ENCODE results near the gene PSMB2. TPM values are rescaled to one million over a fixed set of nuclear protein-coding genes. Genes with fewer than 3 reads are reported as not detected.
"Not testable (repeated sequence)": the region's sequence is repeated elsewhere in the genome, so short reads cannot be mapped to it uniquely, and the experiment has no call there.

The PSMB2 gene
- polyA plus RNA-seq, 1 donor from 2014 or later: 48.2 TPM

GRCh38 chr1:35580949-35581388, 60.4 kb downstream of the PSMB2 start:
- Histone ChIP-seq H3K27me3 (ENCODE audit: insufficient read depth, low read depth, low read length) (peaks cover 37% of the 10 kb centered on the region), H3K4me2 (ENCODE audit: low read length) (no peak overlapping the region), H3K9me2 (ENCODE audit: insufficient read depth, low read length) (no peaks in the 10 kb centered on the region), H4K20me1 (ENCODE audit: insufficient read depth) (no peaks in the 10 kb centered on the region), H3K4me3 (ENCODE audit: low read length) (no peak overlapping the region), H3K36me3 (ENCODE audit: insufficient read depth, low read length) (no peaks in the 10 kb centered on the region), H3K27ac (ENCODE audit: low read length) (no peak overlapping the region), H3K9me3 (ENCODE audit: low read length) (no peaks in the 10 kb centered on the region), H3K9ac (ENCODE audit: low read length) (no peak overlapping the region), H3F3A (ENCODE audit: insufficient read depth, low read length, poor library complexity, severe bottlenecking) (no peaks in the 10 kb centered on the region), H2AFZ (ENCODE audit: low read depth, low read length) (no peak overlapping the region), H3K79me2 (replicated peaks; ENCODE audit: insufficient read depth, low read length) (no peaks in the 10 kb centered on the region)
- TF ChIP-seq EZH2 (IDR thresholded peaks at IDR 0.05; ENCODE audit: borderline replicate concordance, insufficient read depth, low read length, poor library complexity, severe bottlenecking): no peak

- no peak overlapping the region for H3K4me2 ChIP-seq (ENCODE audit: low read length)
- no peaks in the 10 kb centered on the region for H3K9me3 ChIP-seq (ENCODE audit: low read length)
- no peaks in the 10 kb centered on the region for H3K79me2 ChIP-seq (replicated peaks; ENCODE audit: insufficient read depth, low read length)
- no peaks in the 10 kb centered on the region for H3K36me3 ChIP-seq (ENCODE audit: insufficient read depth, low read length)
- TF ChIP-seq CTCF (IDR thresholded peaks at IDR 0.05; ENCODE audit: poor library complexity, severe bottlenecking) (no peak), EZH2 (IDR thresholded peaks at IDR 0.05; ENCODE audit: borderline replicate concordance, insufficient read depth, low read length, poor library complexity, severe bottlenecking) (peak; percentile 59)
- H3K4me3 ChIP-seq (ENCODE audit: low read length): peak overlapping the region; percentile 13
- no peak overlapping the region for H3K9ac ChIP-seq (ENCODE audit: low read length)
- H3K27ac ChIP-seq (ENCODE audit: low read length): no peak overlapping the region
- H4K20me1 ChIP-seq (ENCODE audit: insufficient read depth): no peaks in the 10 kb centered on the region
- H3F3A ChIP-seq (ENCODE audit: insufficient read depth, low read length, poor library complexity, severe bottlenecking): no peaks in the 10 kb centered on the region
- no peak overlapping the region for H2AFZ ChIP-seq (ENCODE audit: low read depth, low read length)
- peaks cover 73% of the 10 kb centered on the region for H3K27me3 ChIP-seq (ENCODE audit: insufficient read depth, low read depth, low read length)
- H3K9me2 ChIP-seq (ENCODE audit: insufficient read depth, low read length): no peaks in the 10 kb centered on the region
Measured at GRCh38 chr1:35577071-35577998, 64.0 kb downstream of the PSMB2 start.

DNA sequence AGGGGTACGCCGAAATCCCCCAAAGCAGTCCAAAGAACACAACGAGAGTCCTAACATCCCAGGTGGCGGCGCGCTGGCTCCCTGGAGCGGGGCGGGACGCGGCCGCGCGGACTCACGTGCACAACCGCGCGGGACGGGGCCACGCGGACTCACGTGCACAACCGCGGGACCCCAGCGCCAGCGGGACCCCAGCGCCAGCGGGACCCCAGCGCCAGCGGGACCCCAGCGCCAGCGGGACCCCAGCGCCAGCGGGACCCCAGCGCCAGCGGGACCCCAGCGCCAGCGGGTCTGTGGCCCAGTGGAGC, 64.6 kb downstream of the PSMB2 start:
- H3K27ac ChIP-seq (ENCODE audit: low read length); H3F3A ChIP-seq (ENCODE audit: insufficient read depth, low read length, poor library complexity, severe bottlenecking); H4K20me1 ChIP-seq (ENCODE audit: insufficient read depth); H3K79me2 ChIP-seq (replicated peaks; ENCODE audit: insufficient read depth, low read length); H3K36me3 ChIP-seq (ENCODE audit: insufficient read depth, low read length); H3K4me3 ChIP-seq (ENCODE audit: low read length); H3K9ac ChIP-seq (ENCODE audit: low read length); H3K9me2 ChIP-seq (ENCODE audit: insufficient read depth, low read length); H3K4me2 ChIP-seq (ENCODE audit: low read length); H2AFZ ChIP-seq (ENCODE audit: low read depth, low read length); H3K9me3 ChIP-seq (ENCODE audit: low read length): not testable (repeated sequence)
- peaks cover 79% of the 10 kb centered on the region for H3K27me3 ChIP-seq (ENCODE audit: insufficient read depth, low read depth, low read length)

- Histone ChIP-seq H3K27ac (ENCODE audit: low read length) (no peak overlapping the region), H3F3A (ENCODE audit: insufficient read depth, low read length, poor library complexity, severe bottlenecking) (no peaks in the 10 kb centered on the region), H3K4me2 (ENCODE audit: low read length) (no peak overlapping the region), H3K4me3 (ENCODE audit: low read length) (no peak overlapping the region), H3K27me3 (ENCODE audit: insufficient read depth, low read depth, low read length) (peaks cover 84% of the 10 kb centered on the region), H3K9me2 (ENCODE audit: insufficient read depth, low read length) (no peaks in the 10 kb centered on the region), H3K36me3 (ENCODE audit: insufficient read depth, low read length) (no peaks in the 10 kb centered on the region), H2AFZ (ENCODE audit: low read depth, low read length) (no peak overlapping the region), H3K9ac (ENCODE audit: low read length) (no peak overlapping the region), H4K20me1 (ENCODE audit: insufficient read depth) (no peaks in the 10 kb centered on the region), H3K9me3 (ENCODE audit: low read length) (no peaks in the 10 kb centered on the region), H3K79me2 (replicated peaks; ENCODE audit: insufficient read depth, low read length) (no peaks in the 10 kb centered on the region)
- no peak for TF ChIP-seq MXI1 (conservative IDR thresholded peaks at IDR 0.05; ENCODE audit: poor library complexity, severe bottlenecking)
- TF ChIP-seq TAF1 (IDR thresholded peaks at IDR 0.05; ENCODE audit: low read depth): no peak
- TF ChIP-seq EZH2 (IDR thresholded peaks at IDR 0.05; ENCODE audit: borderline replicate concordance, insufficient read depth, low read length, poor library complexity, severe bottlenecking): no peak
- no peak for TF ChIP-seq SMC3 (conservative IDR thresholded peaks at IDR 0.05; ENCODE audit: poor library complexity)
- TF ChIP-seq RAD21 (conservative IDR thresholded peaks at IDR 0.05): no peak
- no peak for TF ChIP-seq CTCF (IDR thresholded peaks at IDR 0.05; ENCODE audit: poor library complexity, severe bottlenecking)
- no peak for TF ChIP-seq EP300 (conservative IDR thresholded peaks at IDR 0.05; ENCODE audit: poor library complexity, severe bottlenecking)
- TF ChIP-seq POLR2AphosphoS5 (IDR thresholded peaks at IDR 0.05): no peak
Measured at GRCh38 chr1:35576061-35576765, 65.1 kb downstream of the PSMB2 start.

All from neural cell (in vitro differentiated cells).